Measurements from ENCODE around the gene MLXIP.

MLXIP gene

DNA sequence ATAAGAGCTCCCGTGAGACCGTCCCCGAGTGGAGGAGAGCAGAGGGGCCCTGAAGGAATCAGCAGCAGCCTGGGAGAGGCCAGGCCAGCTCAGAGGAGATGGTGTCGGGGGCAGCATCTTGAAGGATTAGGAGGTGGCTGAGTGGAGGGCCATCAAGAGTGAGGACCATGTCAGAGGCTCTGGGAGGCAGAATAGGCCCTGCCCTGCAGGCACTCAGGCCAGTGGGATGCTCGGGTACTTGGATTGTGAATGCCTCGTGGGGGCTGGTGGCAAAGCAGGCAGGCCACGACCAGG lies 47.7 kb downstream of the MLXIP start:
- DNase-seq, result no peak

DNA sequence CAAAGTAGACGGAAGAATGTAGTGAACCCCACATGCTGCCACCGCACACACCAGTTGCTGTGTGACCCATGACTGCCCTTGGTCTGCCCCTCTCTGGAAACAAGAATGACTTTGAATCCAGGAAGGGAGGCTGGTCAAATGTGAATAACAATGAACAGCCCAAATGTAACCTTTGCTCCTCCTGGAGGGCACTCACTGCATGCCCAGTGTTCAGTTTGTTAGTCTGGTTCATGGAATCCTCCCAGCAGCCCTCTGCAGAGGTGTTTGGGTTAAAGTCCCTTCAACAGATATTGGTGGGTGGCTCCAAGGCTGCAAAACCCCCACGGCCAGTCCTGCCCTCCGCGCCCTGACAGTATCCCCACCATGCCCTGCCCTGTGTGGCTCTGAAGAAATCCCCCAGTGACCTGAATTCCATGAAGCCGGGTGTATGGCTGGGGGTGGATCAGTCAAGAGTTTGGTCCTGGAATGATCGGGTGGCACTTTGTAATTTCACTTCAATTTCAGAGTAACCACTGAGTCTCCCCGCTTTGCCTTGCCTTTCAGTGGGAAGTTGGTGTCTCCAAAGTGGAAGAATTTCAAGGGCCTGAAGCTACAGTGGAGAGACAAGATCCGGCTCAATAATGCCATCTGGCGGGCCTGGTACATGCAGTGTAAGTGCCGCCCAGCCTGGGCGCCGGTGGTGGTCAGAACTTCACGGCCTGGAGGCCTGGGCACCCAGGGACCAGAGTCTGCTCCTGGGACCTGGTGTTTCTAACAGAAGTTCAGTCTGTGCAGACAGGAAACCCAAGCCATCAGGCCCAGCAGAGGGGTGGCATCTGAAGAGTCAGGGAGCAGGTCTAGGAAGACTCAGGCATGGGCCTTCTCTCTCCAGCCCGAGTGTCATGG lies 48.4 kb downstream of the MLXIP start:
- DNase-seq, result no peak

DNA sequence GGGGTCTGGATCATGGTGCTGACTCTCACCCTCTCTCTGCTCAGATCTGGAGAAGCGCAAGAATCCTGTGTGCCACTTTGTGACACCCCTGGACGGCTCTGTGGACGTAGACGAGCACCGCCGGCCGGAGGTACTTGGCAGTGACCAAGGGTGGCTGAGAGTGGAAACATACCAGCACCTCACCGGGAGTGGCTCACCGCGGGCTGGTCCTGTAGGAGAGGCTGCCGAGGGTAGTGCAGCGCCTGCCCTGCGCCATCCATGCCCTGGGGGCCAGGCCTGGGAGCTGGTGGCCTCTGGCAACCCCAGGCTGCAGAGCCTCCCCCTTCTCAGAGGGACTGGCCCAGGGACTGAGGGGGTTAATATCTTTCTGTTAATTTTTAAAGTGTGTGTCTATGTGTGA lies 49.3 kb downstream of the MLXIP start:
- no peak for DNase-seq

DNA sequence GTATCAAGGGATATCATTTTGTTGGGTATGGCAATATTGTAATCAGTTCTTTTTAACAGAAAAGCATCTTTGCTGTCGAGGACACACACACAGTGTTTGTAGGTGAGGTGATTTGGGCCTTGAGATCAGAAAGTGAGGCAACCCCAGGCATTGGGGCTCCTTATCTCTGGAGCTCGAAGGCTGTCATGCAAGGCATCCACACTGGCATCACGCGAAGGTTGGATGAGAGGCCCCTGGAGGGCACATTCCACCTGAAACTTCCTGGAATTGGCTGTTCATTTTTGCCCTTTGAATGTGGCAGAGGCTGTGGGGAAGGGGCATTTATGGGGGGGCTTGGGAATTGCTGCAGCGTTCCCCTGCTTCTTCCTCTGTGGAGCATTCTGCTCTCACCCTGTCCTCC lies 49.9 kb downstream of the MLXIP start:
- no peak for DNase-seq

DNA sequence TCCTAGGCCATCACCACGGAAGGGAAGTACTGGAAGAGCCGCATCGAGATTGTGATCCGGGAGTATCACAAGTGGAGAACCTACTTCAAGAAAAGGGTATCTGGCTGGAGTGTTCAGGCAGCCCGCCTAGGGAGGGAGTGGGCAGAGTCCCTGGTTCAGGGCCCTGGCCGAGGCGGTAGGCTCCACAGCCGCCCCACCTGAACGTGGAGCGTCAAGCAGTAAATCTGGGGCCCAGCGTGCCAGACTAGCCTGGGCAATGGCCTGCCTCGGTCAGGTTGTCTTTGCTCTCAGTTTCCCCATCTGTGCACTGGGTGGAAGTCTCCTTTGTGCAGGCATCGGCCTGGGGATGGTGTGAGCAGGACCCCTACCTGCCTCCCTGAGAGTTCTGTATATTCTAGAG lies 50.6 kb downstream of the MLXIP start:
- DNase-seq, result no peak

DNA sequence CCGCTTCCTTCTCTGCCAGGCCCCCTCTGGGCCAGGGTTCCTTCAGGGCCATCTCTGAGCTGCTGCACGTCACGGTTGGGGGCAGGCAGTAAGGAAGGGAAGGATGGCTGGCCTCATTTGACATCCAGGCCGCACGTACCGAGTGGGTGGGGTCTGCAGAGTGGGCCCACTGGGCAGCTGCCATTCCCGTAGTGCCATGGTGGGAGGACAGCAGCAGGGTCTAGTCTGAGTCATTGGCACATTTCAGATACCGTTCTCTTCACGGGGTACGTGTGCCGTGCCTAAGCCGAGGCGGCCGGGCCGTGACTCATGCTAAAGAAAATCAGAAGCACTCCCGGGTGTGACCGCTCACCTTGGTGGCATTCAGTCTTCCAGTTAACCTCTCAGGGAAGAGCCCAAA lies 51.6 kb downstream of the MLXIP start:
- no peak for DNase-seq

DNA sequence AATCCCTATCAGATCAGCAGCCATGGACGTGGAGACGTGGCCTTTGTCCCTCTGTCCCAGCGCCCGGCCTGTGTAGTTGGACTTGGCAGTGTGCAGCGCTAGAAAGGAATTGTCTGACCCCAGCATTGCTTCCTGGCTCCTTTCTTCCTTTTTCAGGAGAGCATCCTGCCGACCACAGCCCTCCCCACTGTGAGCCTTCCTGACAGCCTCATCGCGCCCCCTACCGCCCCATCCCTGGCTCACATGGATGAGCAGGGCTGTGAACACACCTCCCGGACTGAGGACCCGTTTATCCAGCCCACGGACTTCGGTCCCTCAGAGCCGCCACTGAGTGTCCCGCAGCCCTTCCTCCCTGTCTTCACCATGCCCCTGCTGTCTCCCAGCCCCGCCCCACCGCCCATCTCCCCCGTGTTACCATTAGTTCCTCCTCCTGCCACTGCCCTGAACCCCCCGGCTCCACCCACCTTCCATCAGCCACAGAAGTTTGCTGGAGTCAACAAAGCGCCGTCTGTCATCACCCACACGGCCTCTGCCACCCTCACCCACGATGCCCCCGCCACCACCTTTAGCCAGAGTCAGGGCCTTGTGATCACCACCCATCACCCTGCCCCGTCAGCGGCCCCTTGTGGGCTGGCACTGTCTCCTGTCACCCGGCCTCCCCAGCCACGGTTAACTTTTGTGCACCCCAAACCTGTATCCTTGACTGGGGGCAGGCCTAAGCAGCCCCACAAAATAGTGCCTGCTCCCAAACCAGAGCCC lies 54.8 kb downstream of the MLXIP start:
- DNase-seq, result no peak

DNA sequence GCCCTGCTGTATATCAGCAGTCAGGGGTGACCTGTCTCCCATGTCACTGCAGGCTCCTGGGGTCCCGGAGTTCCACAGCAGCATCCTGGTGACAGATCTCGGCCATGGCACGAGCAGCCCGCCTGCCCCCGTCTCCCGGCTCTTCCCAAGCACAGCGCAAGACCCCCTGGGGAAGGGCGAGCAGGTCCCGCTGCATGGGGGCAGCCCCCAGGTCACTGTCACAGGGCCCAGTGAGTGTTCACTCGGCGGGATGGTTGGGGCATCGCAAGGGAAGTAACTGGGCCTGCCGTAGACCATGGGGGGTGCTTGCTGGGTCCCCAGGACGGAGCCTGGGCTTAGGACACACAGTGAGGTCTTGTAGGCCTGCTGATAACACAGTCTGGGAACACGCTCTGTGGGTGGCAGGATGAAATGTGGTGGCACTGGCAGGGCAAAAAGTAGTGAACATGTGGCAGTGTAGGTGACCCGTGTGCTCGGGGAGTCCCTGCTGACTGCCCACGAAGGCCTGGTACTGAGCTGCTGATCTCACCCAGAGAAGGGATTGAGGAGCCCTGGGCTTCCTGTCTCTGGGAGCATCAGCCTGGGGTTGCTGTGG lies 57.0 kb downstream of the MLXIP start:
- no peak for DNase-seq

DNA sequence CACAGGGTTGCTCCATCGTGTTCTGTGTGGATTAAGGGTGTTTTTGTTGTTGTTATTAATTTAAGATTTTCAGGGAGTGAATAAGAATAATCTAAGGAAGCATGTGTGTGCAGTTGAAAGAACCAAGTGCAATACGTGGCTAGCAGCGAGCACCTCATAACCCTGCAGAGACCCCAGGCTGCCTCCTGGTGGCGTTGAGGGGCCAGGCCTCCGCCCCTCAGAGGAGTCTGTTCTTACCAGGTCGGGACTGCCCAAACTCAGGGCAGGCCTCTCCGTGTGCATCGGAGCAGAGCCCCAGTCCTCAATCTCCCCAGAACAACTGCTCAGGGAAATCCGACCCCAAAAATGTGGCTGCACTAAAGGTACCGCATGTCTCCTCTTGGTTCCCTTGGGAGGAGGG lies 58.7 kb downstream of the MLXIP start:
- DNase-seq, result no peak

DNA sequence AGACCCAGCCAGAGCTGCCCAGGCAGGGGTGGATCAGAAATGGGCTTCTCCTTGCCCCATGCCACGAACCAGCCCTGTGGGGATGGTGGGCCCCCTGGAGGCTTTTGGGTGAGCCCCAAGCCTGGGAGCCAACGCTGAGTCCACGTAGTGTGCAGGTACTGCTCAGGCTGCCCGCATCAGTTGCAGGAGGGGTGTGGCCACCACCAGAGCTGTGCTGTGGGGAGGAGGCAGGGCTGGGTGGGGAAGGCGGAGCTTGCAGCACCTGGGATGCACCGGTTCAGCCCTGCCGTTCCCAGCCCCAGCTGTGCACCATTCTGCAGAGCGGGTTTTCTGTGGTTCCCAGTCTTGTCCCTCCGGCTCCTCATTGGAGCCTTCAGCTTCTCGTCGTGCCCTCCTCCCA lies 59.1 kb downstream of the MLXIP start:
- no peak for DNase-seq

DNA sequence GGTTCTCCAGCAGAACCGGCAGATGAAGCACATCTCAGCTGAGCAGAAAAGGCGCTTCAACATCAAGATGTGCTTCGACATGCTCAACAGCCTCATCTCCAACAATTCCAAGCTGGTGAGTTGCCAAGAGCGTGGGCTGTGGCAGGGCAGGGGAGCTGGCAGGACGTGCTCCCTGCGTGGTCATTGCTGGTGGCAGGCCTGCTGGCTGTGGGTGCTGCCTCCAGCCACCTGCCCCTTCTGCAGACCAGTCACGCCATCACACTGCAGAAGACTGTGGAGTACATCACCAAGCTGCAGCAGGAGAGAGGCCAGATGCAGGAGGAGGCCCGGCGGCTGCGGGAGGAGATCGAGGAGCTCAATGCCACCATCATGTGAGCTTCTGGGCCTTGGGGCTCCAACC lies 59.6 kb downstream of the MLXIP start:
- no peak for DNase-seq

DNA sequence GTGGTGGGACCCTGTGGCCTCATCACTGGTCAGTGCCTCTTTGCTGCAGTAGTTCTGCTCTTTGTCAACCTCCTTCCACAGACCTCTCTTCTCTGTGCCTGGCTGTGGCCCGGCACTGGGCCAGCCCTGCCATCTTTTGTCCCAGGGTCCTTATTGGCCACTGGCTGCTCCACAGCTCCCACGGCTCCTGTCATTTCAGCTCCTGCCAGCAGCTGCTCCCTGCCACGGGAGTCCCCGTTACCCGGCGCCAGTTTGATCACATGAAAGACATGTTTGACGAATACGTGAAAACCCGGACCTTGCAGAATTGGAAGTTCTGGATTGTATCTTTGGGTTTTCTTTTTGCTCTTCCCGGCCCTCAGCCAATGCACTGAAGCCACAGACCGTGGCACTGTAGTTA lies 60.1 kb downstream of the MLXIP start:
- no peak for DNase-seq

DNA sequence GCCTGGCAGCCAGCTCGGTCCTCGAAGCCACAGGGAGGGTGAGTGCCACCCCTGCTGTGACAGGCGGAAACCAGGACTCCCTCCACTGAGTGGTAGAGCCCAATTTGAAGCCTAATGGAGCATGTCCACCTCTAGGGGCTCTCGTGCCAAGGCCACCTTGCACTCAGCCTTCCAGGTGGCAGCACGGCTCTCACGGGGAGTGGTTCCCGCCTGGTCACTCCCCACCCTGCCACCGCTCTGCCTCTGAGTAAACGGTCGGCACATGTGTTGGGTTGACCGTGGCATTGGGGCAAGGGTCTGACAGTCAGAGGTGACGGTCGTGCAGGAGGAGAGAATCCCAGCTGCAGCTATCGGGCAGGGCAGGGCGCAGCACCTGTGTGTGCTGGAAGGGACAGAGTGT lies 60.7 kb downstream of the MLXIP start:
- DNase-seq, result no peak

DNA sequence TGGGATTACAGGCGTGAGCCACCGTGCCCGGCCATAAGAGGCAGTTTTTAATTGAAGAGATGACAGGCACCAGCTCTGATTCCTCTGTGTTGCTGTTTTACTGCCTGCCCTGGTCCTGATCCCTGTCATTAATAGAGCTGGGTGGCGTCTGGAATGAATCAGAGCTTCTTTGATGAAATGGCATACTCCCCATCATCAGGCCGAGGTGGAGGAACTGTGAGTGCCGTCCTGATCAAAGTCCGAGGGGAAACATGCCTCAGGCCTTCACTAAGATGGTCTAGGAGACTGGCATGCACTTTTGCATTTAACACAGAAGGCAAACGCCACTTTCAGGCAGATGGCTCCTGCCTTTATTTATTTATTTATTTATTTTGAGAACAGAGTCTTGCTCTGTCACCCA lies 61.4 kb downstream of the MLXIP start:
- no peak for DNase-seq

DNA sequence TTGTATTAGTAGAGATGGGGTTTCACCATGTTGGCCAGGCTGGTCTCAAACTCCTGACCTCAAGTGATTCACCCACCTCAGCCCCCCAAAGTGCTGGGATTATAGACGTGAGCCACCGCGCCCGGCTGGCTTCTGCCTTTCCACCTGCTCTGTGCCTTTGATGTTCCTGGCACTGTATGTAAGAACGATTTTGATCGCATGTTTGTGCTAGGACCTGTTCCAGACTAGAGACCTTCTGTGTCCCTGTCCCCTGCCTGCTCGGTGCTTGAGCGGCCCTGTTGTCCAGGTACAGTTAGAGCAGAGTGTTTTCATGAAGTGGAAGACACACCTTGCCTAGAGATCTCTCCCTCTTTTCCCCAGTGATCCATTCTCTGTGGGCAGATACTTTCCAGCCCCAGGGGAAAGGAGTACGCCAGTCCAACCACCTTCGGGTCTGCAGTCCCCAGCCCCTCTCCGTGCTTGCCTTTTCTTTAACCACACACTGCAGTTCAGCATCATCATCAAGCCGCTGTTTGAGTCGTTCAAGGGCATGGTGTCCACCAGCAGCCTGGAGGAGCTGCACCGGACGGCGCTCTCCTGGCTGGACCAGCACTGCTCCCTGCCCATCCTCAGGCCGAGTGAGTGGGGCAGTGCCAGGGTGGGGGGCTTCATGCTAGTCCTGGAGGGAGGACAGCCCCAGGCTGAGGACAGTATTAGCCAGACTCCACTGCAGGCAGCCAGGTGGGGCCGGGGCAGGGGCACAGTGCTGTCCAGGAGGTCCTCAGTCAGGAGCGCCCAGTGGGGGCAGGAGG lies 62.1 kb downstream of the MLXIP start:
- no peak for DNase-seq

DNA sequence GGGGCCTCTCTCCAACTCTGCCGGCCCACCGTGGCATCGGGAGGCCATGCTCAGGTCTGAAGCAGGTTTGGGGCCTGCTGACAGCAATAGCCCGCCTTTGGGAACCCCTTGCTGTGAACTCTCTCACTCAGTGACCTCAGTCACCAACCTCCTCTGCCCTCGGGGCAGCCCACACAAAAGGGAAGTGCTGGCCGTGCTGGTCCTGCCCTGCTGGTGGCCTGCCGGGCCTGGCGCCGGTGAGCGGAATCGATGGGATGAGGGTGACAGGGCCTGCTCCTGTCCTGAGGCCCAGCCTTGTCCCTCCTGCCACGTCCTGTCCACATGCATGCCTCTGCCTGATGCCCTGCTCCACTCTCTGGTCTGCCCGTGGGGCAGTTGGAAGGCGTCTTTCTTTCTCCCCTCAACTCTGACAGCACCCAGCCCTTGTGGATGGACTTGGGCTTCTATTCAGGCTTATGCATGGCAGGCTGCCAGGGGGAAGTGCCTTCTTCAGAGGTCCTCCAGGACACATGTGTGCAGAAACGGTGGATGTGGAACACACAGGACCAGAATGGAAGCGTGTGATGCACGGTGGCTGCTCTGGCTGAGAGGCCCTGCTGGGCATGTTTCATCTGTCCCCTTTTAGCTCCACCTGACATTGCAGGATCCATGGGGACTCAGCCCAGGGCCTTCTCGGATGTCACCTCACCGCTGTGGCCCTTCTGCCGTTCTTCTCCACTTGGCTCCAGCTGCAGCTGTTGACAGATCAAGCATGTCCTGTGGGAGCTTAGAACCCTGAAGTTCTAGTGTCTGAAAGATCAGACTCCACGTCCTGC lies 63.6 kb downstream of the MLXIP start:
- DNase-seq, result peak in 1 of 4 experiments; percentile 14

DNA sequence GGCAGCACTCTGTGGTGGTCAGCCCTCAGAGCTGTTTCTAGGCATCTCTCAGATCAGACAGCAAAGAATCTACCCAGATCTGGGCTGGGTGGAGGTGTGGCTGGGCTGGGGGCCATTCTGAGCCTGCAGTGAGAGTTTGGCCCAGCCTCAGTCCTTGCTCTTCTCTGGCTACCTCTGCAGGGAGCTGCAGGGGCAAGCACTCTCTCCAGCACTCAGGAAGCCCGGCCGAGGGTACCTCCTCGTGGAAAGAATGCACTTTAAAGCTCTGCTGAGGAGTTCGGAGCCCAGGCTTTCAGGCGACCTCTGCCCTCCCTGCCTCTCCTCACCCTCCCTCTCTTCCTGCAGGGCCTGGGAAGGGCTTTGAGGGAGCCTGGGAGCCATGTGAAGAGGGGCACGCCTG lies 64.3 kb downstream of the MLXIP start:
- DNase-seq, result no peak

DNA sequence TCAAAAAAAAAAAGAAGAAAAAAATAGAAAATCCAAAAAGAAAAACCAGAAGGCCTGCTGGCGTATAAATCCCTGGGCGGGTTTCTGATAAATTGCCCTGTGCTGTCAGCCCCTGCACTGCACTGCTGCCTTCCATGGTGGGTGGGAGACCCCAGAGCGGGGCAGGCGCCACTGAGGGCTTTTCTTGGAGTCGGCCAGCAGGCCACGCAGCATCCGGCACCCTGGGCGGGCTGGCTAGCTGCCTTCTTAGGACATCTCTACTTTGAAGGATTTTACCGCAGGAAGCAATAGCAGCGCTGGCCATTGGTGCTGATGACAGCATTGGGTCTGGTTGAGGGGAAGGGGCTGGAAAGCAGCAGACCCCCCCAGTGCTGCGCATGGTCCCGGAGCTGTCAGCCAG lies 66.3 kb downstream of the MLXIP start:
- DNase-seq, result no peak

DNA sequence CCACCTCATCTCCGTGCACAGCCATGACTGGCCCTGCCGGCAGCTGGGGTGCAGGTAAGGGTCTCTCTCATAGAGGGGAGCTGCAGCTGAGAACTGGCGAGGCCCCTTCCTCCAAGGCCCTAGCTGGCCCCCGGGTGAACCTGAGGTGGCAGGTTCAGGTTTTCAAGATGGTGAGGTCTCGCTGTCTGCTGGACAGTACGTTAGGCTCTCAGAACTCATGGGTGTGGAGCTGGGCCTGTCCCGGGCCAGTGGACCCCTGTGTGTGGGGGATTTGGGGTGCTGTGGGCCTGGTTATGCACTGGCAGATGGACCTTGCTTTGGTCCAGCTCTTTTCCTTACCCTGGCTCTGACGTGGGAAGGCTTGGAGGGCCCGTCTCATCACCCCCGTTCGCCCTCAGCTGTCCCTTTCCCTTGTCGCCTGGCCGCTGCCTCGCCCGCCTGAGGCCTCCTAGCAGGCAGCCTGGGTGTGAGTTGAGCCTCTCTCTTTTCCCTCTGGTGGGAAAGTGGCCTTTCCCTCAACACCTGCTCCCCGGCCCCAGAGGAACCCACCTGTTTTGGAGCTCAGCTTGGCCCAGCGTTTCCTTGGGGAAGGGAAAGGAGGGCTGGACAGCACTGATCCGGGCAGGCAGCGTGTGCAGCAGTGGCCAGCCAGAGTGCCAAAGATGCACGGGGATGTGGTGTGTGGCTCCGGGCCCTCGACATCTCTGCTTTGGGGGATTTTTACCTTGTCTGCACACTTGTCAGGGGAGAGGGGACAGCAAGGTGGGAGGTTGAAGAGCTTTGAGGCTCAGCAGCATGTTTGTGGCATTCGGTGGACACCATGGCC lies 67.2 kb downstream of the MLXIP start:
- DNase-seq, result no peak

DNA sequence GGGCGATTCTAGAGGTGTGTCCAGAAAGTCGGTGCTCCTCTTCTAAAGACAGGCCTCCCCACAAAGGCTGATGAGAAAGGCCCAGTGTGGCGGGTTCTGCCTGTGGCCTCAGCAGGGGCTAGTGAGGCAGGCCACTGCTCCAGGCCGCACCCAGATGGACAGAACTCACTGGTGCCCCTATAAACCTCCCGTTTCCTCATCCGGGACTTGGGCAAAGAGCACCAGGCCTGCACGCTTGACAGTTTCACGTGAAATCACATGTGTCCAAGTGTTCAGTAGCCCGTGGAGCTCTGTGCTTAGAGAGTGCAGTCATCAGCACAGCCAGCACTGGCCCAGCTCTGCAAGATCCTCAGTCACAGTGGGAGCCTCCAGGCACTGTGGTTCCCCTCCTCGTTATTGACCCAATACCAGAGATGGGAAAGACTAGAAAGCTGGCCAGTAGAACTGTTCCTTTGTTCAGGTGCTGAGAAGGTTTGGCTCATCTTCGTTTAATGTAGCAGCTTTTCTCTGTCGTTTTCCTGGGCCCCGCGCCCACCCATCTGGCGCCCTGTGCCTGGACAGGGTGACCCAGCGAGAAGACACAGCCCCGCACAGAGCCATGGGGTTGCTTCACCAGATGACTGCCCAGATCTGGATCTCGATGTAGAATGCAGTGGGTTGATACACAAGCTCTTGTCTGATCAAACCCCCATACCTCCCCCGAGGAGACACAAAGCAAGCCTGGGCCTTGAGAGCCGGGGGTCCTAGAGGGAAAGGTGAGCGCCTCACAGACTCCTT lies 69.1 kb downstream of the MLXIP start:
- DNase-seq, result no peak

DNA sequence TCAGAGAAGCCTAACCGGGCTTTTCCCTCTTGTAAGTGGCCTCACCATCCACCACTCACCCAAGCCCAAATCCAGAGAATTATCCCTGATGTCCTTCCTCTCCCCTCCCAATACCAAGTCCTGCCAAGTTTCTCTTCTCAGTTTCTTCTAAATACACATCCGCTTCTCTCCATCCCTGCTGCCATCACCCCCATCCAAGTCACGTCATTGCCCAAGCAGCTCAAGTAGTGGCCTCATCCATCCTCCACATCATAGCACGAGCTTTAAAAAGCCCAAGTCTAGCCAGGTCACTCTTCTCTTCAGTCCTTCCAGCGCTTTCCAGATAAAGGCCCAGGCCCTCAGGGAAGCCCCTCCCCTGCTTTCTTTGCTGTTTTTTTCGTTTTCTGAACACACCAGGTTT lies 70.1 kb downstream of the MLXIP start:
- DNase-seq, result peak in 1 of 4 experiments; percentile 7
